ENCODE data around the gene FSD1L. TPM values are rescaled to one million over a fixed set of nuclear protein-coding genes. Genes with fewer than 3 reads are reported as not detected.

FSD1L gene
- total and polyA plus RNA-seq, 2 of the 13 experiments (the other 11 are each of a cell fraction or from before 2014, with no cell fraction given): 4.1 to 5.1 TPM

GRCh38 chr9:105418588-105419500 lies 29.0 kb upstream of the FSD1L start (continued):
- TF ChIP-seq TAF1 (CRISPR knock-in tag; IDR thresholded peaks at IDR 0.05) (0 out of 2 replicates have a peak, but pooled peaks have one; percentile 19), ELF1 (CRISPR knock-in tag; IDR thresholded peaks at IDR 0.05) (peak; percentile 13; the same call in 1 of the 2 replicates), ZUFSP (CRISPR knock-in tag; IDR thresholded peaks at IDR 0.05; ENCODE audit: borderline replicate concordance) (no peak), CEBPG (CRISPR knock-in tag; IDR thresholded peaks at IDR 0.05) (no peak; the same call in none of the 2 replicates), SCMH1 (CRISPR knock-in tag; IDR thresholded peaks at IDR 0.05; ENCODE audit: borderline replicate concordance) (no peak), ZNF205 (CRISPR knock-in tag; IDR thresholded peaks at IDR 0.05) (0 out of 2 replicates have a peak, but pooled peaks have one; percentile 21), PHF21A (CRISPR knock-in tag; IDR thresholded peaks at IDR 0.05) (peak; percentile 99), ZBTB38 (CRISPR knock-in tag; IDR thresholded peaks at IDR 0.05) (no peak), ZNF614 (CRISPR knock-in tag; IDR thresholded peaks at IDR 0.05; ENCODE audit: borderline replicate concordance) (peak; percentile 92), SNAPC2 (CRISPR knock-in tag; IDR thresholded peaks at IDR 0.05) (no peak), MED1 (CRISPR knock-in tag; IDR thresholded peaks at IDR 0.05) (peak; percentile 89), BCL6 (CRISPR knock-in tag; IDR thresholded peaks at IDR 0.05) (peak; percentile 86), LRRFIP1 (CRISPR knock-in tag; conservative IDR thresholded peaks at IDR 0.05) (no peak), NR1H2 (CRISPR knock-in tag; IDR thresholded peaks at IDR 0.05; ENCODE audit: borderline replicate concordance, low read depth) (no peak), TEF (CRISPR knock-in tag; IDR thresholded peaks at IDR 0.05) (no peak), NBN (conservative IDR thresholded peaks at IDR 0.05) (no peak)
- TF ChIP-seq, protein P1, sequence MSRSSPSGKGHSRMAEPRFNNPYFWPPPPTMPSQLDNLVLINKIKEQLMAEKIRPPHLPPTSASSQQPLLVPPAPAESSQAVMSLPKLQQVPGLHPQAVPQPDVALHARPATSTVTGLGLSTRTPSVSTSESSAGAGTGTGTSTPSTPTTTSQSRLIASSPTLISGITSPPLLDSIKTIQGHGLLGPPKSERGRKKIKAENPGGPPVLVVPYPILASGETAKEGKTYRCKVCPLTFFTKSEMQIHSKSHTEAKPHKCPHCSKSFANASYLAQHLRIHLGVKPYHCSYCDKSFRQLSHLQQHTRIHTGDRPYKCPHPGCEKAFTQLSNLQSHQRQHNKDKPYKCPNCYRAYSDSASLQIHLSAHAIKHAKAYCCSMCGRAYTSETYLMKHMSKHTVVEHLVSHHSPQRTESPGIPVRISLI (CRISPR knock-in tag; IDR thresholded peaks at IDR 0.05; ENCODE audit: borderline replicate concordance): peak; percentile 40; the same call in 1 of the 2 replicates
- TF ChIP-seq, protein P2, sequence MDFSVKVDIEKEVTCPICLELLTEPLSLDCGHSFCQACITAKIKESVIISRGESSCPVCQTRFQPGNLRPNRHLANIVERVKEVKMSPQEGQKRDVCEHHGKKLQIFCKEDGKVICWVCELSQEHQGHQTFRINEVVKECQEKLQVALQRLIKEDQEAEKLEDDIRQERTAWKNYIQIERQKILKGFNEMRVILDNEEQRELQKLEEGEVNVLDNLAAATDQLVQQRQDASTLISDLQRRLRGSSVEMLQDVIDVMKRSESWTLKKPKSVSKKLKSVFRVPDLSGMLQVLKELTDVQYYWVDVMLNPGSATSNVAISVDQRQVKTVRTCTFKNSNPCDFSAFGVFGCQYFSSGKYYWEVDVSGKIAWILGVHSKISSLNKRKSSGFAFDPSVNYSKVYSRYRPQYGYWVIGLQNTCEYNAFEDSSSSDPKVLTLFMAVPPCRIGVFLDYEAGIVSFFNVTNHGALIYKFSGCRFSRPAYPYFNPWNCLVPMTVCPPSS (IDR thresholded peaks at IDR 0.05): no peak
- TF ChIP-seq, protein P3, sequence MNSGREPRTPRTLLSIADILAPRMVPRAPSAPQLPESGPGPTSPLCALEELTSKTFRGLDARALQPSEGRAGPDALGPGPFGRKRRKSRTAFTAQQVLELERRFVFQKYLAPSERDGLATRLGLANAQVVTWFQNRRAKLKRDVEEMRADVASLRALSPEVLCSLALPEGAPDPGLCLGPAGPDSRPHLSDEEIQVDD (CRISPR knock-in tag; IDR thresholded peaks at IDR 0.05; ENCODE audit: borderline replicate concordance): no peak
- TF ChIP-seq, protein P4, sequence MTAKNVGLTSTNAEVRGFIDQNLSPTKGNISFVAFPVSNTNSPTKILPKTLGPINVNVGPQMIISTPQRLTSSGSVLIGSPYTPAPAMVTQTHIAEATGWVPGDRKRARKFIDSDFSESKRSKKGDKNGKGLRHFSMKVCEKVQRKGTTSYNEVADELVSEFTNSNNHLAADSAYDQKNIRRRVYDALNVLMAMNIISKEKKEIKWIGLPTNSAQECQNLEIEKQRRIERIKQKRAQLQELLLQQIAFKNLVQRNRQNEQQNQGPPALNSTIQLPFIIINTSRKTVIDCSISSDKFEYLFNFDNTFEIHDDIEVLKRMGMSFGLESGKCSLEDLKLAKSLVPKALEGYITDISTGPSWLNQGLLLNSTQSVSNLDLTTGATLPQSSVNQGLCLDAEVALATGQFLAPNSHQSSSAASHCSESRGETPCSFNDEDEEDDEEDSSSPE (CRISPR knock-in tag; IDR thresholded peaks at IDR 0.05): no peak; the same call in 1 of the 2 replicates

All from HepG2 (cell line).